NCI-H128 (cell line): ENCODE measurements around the gene MTHFSD.

Source experiments
- DNase-seq: peaks from one replicate; lab custom pipeline; 2025; ENCODE audit not compliant: unreplicated experiment; lab: John Stamatoyannopoulos, UW

MTHFSD gene

DNA sequence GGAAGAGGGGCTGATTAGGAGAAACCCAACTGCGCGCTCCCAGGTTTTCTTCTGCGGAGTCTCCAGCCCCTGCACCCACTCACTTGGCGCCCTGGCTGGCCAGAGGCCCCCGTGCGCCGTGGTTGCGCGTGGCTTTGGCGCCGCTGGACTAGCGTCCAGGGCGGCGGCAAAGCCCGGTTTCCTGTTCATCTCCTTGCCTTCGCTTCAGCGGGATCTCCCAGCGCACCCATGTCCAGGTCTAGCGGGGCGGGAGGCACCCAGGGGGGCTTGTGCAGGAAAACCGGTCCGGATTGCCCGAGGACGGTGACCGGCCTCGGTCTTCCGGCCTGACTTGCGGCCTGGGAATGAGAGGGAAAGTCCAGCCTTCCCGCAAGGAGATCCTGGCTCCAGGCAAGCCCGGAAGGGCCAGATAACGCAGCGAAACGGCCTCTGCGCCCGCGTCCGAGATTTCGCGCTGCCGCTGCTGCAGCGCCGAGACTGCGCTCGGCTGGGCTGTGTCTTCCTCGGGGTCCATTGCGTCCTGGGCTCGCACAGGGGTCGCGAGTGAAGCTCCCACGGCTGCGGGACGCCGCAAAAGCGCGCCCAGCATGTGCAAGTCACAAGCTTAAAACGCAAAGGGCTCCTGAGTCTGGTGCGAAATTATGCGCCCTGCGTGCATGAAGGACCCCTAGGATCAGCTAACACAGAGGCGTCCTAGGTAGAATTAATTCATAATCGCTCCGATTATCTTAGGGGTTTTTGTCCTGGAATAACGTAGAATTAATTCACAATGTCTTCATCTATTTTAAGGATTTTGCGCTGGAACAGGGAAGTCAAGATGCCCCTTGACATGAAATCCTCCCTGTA lies 39.0 kb downstream of the MTHFSD start:
- DNase-seq: no peak

DNA sequence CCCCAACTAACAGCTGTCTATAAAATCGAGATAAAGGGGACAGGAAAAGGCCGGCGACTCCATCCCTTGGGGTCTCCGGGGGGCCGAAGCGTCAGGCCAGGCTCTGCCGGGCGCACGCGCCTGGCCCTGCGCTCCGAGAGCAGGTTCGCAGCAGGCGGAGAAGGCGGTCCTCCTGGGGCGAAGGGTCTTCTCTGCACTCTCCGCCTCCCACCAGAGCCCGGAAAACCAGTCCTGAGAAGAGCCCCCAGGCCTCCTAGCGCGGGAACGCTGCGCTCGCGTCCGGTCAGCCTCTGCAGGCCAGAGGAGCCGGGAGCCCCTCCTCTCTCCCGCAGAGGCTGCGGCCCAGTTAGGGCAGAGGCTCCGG lies 39.6 kb downstream of the MTHFSD start:
- DNase-seq: no peak

DNA sequence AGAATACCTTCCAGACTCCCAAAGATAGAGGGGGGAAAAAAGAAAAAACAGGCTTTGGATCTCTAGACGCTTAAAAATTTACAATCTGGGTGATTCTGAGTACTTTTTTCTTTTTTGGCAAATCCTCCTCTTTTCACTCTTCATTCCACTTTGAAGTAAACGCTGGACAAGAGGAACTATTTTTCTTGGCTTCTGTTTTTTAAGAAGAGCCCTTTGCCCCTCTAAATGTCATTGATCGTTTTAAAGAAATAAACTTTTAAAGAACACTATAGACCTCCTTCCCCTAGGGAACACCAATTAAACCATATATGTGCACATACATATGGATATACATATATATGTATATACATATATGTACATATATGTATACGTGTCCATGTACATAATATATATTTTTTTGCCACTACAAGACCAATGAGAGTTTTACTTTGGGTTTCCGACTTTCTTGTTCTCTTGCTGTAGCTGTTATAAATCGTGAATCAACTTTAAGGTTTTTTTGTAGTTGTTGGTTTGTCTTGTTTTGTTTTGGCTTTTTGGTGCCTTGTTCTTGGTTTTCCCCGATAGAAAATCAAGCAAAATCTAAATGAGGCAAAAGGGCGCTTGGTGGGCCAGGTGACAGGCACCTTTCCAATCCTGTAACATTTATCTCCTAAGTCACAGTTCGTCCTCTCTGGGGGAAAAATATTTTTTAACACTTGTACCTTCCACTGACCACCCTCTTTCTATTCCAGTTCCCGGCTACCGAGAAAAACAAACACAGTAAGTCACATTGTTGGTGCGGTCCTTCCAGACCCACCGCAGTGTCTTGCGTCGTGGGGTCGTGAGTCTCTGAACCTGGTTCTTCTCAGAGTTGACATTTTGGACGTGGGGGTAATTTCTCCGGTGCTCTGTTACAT lies 40.3 kb downstream of the MTHFSD start:
- no peak for DNase-seq

DNA sequence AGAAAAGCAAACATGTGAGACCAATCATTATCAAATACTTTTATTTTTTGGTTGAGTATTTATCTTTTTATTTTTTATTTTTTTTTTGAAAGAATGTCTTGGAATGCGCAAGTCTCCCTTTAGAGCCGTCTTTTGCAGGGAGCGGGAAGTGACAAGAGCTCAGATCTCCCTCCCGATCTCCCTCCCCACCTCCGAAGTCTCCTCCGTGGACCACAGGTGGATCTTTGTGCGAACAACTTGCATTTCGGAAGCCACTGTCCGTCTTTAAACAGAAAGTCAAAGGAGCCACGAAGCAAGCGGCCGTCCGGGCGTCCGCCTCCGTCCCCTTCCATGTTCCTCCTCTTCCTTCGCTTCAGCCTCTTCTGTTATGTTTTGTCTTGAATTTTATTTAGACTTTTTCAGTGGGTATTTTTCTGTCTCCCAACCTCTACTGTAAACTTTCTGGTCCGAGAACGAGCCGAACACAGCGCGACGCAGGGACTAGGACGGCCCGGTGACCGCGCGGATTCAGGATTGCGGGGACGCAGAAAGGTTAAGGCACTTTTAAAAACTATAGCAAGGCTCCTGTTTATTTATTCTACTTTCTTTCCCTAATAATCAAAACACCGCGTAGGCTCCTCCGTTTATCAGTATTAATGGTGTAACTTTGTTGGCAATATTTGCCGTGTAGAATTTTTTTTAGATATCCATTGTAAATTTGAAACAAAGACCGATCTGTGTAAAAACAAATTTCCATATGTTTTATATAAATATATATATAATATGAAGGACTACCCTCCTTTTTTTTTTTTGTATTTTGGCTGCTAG lies 41.4 kb downstream of the MTHFSD start:
- no peak for DNase-seq

DNA sequence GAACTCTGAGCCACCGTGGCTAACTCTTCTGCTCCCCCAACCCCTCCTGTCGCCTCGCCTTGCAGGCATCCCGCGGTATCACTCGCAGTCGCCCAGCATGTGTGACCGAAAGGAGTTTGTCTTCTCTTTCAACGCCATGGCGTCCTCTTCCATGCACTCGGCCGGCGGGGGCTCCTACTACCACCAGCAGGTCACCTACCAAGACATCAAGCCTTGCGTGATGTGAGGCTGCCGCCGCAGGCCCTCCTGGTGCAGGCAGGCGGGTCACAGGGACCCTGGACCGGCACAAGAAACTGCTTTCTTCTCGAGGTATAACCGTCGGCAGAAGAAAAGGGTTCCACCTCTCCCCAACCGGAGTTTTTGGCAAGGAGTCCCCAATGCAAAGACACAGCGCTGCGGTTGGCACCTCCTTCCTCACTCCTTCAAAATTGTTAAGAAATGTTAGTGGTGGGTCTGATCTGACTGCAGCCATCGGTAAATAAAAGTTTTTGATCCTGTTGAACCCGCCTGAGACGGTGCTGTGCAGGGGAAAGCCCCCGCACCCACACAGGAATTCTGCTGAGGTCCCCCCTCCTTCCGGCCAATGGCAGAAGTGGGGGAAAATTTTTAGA lies 42.1 kb downstream of the MTHFSD start:
- no peak for DNase-seq

DNA sequence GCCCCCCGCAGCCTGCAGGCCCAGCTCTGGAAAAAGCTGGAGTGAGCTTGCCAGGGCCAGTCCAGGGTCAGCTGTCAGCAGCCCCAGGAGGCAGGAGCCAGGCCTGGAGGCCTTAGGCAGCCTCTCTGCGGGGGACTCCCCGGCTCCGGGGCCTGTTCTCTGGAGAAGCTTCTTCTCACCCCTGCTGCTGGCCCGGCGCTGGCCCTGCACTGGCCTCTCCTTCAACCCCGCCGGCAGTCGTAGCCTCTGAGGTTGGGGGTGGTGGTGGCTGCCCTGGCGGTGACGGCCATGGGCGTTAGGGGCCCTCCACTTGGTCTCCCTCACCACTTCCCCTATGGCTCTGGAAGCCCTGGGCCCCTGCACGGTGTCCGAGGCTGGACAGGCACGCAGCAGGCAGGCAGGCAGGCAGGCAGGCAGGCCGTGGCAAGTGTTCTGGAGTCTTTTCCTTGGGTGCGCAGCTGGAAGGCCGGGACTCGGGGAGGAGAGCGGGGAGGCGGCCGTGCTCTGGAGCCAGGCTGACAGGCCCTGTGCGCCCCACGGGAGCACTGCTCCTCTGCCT lies 42.7 kb downstream of the MTHFSD start:
- no peak for DNase-seq

DNA sequence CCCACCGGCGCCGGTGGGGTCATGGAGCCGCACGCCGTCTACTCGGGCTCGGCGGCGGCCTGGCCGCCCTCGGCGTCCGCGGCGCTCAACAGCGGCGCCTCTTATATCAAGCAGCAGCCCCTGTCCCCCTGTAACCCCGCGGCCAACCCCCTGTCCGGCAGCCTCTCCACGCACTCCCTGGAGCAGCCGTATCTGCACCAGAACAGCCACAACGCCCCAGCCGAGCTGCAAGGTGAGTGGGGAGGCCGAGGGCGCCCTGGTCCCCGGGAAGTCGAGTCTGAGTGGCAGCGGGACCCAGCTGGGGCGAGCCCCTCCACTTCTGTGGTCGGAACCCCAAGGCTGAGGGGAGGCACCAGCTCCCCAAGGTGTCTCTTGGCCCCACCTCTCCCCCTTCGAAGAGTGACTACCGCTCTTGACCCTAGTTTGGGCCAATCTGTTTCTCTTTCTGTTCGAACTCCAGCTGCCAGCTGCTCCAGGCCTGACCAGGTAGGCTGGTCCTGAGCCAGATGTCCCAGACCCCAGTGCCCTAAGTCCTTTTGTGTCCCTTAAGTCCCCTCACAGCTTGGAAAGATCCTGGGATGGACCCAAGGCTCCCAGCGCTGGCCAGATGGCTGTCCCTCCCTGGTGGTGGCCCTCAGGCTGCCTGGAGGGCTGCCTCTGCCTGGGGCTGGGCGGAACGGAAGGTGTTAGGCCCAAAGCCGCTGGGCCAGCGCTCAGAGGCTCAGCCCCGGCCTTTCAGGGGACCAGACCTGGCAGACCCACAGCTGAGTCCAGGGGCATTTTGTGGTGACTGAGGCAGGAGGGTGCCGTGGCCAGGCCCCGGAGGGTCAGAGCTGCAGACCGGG lies 43.5 kb downstream of the MTHFSD start:
- no peak for DNase-seq

DNA sequence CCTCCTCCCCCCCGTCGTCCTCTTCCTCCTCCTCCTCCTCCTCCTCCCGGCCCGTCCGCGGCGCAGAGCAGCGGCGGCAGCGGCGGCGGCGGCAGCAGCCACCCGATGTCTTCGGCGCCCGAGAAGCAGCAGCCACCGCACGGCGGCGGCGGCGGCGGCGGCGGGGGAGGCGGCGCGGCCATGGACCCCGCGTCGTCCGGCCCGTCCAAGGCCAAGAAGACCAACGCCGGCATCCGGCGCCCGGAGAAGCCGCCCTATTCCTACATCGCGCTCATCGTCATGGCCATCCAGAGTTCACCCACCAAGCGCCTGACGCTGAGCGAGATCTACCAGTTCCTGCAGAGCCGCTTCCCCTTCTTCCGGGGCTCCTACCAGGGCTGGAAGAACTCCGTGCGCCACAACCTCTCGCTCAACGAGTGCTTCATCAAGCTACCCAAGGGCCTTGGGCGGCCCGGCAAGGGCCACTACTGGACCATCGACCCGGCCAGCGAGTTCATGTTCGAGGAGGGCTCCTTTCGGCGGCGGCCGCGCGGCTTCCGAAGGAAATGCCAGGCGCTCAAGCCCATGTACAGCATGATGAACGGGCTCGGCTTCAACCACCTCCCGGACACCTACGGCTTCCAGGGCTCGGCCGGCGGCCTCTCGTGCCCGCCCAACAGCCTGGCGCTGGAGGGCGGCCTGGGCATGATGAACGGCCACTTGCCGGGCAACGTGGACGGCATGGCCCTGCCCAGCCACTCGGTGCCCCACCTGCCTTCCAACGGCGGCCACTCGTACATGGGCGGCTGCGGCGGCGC lies 44.4 kb downstream of the MTHFSD start, which contains the start of gene FOXF1:
TSS of gene FOXF1 (plus strand) at position 63 of the 797 bp plus-strand sequence. CDS start at position 106, 43 bp downstream.
- no peak for DNase-seq

DNA sequence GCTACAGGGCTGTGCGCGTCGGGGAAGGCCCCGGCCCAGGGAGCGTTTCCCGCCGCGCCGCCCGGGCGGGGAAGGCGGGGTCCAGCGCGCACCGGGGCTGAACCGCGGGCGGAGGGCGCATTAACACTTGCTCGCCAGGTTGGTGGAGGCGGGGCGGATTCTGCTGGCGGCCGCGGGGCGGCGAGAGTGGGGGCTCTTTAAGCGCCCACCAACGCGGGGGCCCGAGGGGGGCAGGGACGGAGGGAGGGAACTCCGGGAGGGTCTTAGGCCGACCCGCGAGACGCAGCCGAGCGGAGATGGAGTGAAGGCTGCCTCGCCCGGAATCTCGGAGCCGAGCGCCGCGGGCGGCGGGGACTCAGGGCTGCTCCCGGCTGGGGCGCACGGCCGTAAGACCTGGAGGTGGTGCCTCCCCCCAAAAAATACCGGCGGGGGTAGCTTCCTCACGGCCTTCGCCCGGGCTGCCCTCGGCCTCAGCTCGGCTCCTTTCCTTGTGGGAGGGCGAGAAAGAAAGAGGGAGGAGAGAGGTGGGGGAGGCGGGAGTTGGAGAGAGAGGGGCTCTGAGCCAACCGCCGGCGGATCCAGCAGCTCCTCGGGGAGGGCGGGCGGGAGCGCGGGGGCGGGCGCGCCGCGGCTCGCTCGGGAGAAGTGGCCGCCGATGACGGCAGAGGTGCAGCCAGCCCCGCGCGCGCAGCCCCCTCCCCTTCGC lies 45.1 kb downstream of the MTHFSD start:
- no peak for DNase-seq

DNA sequence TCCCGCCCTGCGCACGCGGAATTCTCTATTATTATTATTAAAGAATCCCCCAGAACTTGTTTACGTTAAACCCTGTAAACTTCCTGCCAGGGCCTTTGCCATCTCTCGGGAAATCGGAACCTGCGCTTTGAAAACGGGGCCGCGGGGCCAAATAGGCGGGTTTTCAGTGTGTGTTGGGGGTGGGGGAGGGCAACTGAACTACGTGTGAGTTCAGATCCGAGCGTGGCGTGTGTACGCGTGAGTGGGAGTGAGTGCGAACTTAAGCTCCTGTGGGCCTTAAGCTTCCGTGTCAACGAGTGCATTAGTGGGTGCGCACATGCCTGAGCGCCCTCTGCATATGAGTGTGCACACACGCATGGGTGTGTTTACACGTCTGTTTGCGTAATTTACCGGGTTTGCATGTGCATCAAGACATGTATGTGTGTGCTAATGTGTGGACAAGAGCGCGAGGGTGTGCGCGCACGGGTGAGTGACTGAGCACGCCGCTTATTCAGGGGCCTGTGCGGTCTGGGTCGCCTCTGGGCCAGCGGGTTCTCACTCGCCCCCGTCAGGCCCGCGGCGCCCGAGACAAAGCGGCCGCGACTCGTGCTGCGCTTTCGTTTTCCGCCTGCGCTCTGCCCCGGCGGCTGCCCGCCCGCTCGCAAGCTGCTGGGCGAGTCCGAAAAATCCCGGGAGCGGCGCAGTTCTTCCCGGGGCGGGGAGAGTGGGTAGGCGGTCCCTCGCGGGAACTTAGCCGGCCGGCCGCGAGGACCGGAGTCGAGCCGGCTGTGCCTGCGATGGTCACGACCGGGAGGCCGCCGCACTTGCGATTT lies 45.9 kb downstream of the MTHFSD start:
- DNase-seq: no peak

DNA sequence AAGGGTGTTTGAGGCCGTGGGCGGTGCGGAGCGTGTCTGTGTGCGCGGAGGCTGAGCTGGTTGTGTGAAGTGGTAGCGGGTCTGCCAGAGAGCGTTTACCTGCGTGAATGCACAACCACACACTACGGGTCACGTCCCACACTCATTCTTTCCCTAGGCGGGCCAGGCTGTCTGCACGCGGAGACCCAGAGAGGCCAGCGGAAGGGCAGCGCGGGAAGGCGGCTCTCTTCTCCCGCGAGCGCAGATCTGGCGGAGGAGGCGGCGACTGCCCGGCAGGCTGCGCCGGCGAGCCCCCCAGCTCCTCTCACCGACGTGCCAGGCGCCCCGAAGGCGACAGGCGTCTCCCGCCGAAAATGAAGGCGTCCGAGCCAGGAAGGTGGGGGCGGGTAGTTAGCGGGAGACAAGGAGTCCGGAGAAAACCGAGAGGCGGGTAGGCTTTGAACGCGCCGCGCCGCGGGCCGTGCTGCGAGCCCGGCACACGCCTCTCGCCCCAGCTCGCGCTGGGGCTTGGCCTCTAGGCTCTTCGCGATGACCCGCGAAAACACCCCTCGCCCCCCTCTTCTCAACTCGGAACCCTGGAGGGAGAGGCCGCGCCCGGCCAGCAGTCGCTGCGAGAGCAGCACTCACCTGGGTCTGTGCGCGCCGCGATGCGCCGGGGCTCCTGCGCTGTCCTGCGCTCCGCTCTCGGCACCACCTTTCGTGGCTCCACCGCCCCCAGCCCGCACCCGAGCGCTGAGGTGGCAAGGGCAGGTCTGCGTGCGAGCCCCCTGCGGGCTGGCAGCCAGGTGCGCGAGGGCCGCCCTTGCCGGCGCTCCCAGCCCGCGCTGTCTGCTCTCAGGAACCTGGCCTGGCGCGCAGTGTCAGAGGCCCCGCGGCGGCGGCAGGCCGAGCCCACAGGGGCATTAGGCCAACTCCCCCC lies 46.7 kb downstream of the MTHFSD start:
- DNase-seq: no peak

DNA sequence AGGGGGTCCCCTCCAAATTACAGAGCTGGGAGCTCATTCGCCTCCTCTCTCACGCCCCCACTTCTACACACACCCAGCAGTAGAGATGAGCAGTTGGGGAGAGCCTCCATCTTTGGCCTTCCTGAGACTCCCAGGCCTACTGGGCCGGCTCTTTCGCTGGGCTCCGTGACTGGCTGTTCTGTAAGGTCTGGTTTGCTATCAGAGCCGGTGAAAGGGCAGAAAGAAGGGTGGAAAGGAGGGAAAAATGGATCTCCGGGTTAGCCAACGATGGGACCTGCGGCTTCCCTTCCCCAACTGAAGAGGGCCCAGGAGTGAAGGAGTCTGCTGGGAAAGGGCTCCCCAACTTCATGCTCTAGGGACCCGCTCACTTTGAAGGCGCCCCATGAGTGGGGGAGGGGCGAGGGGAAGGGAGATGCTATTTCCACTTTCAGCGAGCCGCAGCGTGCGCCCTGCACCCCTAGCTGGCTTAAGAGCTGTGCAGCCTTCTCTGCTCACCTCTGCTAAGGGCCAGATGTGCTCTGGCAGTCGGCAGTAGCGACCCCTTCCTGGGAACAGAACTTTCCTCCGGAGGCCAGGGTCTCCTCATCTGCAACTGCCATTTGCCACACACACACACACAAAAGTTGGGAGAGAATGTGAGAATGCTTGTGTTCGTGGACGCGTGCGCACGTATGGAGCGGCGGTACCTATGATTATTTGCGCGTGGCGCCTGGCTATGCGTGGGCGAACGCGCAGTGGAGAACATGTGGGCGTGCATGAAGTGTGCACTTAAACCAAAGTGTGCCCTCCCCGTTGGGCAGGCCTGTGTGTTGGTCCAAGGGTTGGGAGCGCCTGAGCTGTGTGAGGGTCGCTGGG lies 47.6 kb downstream of the MTHFSD start:
- DNase-seq: no peak

DNA sequence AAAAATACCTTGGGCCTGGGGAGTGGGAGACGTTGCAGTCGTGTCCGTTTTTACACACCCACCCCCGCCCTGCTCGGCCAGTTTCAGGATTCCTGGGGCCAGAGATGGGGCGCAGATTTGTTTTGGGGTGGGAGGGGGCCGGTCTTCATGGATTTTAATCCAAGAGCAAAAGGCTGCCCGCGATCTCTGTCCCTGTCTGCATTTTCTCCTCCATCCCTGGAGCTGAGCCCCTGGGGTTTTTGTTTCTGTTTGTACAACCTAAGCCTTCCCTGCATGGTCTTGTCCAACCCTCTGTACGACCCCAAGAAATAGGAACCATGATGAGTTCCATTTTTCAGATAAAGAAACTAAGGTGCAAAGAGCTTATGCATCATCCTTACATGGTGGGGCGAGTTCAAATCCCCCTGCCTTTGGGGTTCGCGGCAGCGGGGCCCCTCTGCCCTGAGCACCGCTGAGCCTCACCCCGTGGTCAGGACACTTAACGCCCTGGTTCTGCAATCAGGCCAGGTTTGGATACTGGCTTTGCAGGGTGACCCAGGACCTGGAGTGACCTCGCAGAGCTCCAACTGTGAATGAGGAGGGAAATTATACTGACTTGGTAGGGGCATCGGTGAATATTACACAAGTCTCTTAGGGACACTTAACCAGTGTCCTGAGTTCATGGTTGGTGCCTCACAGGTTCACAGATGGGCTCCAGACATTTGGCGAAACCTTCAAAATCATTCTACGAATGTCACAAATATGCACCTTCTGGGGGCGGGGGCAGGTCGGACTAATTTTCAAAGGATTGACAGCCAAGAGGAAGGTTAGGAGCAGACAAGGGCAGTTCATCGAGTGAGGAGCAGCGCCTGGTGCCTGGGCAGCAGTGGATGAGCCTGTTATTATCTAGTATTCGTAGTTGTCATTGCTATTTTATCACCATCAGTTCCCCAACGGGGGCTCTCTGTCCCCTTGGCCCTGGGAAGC lies 48.9 kb downstream of the MTHFSD start:
- DNase-seq: no peak

DNA sequence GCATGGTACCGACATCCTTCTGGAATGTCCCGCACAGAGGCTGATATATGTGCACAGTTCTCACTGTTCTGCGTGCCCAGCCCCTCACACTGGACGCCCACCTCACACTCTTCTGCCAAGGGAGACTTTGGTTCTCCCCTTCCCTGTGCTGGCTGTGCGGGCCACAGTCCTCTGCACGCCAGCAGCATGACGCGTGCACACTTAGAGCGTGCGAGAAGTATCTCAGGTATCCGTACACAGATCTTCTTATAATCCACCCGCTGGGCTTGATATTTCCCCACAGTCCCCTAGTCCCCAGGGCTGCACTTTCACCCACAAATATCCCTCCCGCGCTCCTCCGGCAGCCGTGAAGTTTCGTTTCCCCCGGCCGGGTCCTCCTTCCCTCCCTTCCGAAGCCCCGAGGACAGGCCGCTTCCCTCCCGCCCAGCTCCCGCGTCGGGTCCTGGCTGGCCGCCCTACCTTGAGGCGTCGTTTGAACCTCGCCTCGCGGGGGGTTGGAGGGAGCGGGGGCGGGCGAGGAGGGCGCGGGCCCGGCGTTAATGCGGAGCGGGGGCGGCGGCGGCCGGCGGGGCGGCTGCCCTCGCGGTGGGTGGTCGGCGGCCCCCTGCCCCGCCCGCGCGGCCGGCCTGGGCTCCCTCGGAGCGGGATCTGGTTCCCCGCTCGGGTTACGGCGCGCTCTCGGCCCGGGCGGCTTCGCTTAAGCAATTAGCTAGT lies 49.7 kb downstream of the MTHFSD start:
- DNase-seq: no peak
